ENCODE measurements around the gene FCGR2B. TPM values are rescaled to one million over a fixed set of nuclear protein-coding genes. Genes with fewer than 3 reads are reported as not detected.

Gene FCGR2B
- total and polyA plus RNA-seq, 7 donors = 1.2 to 11.3 (median 3.0) TPM

DNA sequence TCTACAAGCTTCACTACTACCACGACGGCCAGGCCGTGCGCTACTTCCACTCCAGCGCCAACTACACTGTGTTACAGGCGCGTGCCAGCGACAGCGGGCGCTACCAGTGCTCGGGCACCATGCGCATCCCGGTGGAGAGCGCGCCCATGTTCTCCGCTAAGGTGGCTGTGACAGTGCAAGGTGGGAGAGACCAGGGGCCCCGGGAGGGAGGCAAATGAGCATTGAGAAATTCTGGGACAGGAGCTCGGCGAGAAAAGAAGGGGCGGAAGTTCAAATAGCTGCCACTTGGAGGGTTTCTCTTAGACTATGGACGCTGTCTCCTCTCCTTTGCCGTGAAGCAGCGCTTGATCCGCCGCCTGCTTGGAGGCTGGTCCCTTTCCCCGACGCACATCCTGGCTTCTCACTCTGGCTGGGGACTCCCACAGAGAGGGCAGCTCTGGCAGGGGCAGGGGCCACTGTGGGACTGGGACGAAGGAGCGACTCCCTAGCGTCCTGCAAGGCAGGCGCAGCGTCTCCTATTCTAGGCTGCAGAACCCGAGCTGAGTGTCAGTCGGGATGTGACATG is 63.0 kb downstream of the FCGR2B start:
- WGBS, 3 donors = 0 to 1% (median 1%) methylated on average over 31 to 34 of the region's 34 CpGs
- peaks cover 4% of the 10 kb centered on the region for H3K4me1 ChIP-seq
- peak overlapping the region; percentile 68 for H3K27ac ChIP-seq
- intact Hi-C loops (cut with DNase I) = no loop called here
- peak overlapping the region; percentile 72 for H3K4me3 ChIP-seq
- no peaks in the 10 kb centered on the region for H3K36me3 ChIP-seq (ENCODE audit: insufficient read depth in 1 of 2, low read depth in 1 of 2)
- no peaks in the 10 kb centered on the region for H3K9me3 ChIP-seq
- ATAC-seq (peak; percentile 41 to 67 (median 49)), DNase-seq (peak; percentile 39 to 65)
- H3K27me3 ChIP-seq (ENCODE audit: insufficient read depth in 3 of 3, low read length in 2 of 3) = peaks cover 0 to 55% (median 2%) of the 10 kb centered on the region in 3 donors
- TF ChIP-seq, protein P1, sequence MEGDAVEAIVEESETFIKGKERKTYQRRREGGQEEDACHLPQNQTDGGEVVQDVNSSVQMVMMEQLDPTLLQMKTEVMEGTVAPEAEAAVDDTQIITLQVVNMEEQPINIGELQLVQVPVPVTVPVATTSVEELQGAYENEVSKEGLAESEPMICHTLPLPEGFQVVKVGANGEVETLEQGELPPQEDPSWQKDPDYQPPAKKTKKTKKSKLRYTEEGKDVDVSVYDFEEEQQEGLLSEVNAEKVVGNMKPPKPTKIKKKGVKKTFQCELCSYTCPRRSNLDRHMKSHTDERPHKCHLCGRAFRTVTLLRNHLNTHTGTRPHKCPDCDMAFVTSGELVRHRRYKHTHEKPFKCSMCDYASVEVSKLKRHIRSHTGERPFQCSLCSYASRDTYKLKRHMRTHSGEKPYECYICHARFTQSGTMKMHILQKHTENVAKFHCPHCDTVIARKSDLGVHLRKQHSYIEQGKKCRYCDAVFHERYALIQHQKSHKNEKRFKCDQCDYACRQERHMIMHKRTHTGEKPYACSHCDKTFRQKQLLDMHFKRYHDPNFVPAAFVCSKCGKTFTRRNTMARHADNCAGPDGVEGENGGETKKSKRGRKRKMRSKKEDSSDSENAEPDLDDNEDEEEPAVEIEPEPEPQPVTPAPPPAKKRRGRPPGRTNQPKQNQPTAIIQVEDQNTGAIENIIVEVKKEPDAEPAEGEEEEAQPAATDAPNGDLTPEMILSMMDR (IDR thresholded peaks at IDR 0.05) = peak; percentile 26

DNA sequence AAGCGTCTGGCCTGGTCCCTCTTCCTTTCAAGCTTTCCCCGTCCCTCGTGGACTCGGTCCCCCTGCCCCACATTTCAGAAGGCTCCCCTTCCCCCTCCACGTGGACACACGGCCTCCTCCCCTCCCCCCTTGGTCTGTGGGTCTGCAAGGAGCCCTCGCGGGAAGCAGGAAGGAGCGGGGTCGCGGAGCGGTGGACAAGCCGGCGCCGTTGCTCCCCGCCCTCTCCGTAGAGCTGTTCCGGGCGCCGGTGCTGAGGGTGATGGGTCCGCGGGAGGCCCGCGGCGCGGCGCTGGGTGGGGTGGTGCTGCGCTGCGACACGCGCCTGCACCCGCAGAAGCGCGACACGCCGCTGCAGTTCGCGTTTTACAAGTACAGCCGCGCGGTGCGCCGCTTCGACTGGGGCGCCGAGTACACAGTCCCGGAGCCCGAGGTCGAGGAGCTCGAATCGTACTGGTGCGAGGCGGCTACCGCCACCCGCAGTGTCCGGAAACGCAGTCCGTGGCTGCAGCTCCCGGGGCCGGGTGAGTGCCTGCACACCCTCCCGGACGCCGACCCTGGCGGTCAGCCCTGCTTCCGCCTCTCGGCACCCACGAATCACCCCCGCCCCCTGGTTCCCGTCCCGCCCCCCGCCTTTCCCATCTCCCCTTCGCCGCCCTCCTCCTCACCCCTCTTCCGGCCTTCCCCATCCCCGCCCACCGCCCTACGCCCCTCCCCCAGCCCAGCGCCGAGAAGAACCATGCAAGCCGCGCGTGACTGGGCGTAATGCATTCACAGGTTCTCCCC is 63.7 kb downstream of the FCGR2B start:
- peak; percentile 71 to 84 (median 78) for ATAC-seq
- no peaks in the 10 kb centered on the region for H3K36me3 ChIP-seq (ENCODE audit: insufficient read depth in 1 of 2, low read depth in 1 of 2)
- peaks cover 4% of the 10 kb centered on the region for H3K4me1 ChIP-seq
- H3K27ac ChIP-seq = peak overlapping the region; percentile 74
- peaks cover 2 to 59% (median 3%) of the 10 kb centered on the region in 3 donors for H3K27me3 ChIP-seq (ENCODE audit: insufficient read depth in 3 of 3, low read length in 2 of 3)
- H3K9me3 ChIP-seq = no peaks in the 10 kb centered on the region
- TF ChIP-seq, protein P1 (IDR thresholded peaks at IDR 0.05) = no peak
- intact Hi-C loops (cut with DNase I) = no loop called here
- peak overlapping the region; percentile 72 for H3K4me3 ChIP-seq
- WGBS, 3 donors = 1% methylated on average over 59 to 83 of the region's 83 CpGs
- peak; percentile 87 to 90 for DNase-seq

DNA sequence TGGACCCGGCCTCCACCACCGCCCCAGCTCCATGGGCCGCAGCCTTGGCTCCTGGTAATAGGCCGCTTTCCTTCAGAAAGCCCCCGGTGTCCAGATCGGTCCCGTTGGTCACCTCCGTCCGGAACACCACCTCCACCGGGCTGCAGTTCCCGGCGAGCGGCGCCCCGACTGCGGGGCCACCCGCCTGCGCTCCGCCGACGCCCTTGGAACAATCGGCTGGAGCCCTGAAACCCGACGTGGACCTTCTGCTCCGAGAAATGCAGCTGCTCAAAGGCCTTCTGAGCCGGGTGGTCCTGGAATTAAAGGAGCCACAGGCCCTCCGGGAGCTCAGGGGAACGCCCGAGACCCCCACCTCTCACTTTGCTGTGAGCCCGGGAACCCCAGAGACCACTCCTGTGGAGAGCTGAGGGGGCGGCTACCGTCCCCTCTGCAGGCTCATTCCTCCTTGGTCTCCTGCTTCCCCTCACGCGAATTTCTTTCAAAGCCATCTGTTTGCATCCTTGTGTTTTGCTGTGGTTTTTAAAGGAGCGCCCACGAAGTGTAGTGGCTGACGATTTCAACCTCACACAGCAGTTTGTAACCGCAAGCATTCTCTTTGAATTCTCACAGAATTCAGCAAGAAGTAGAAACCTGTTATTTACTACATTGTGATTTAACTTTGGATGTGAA is 64.4 kb downstream of the FCGR2B start:
- WGBS, 3 donors = 4 to 8% (median 7%) methylated on average over 38 of the region's 38 CpGs
- peak overlapping the region; percentile 72 for H3K4me3 ChIP-seq
- intact Hi-C loops (cut with DNase I) = no loop called here
- H3K27ac ChIP-seq = peak overlapping the region; percentile 74
- no peaks in the 10 kb centered on the region for H3K36me3 ChIP-seq (ENCODE audit: insufficient read depth in 1 of 2, low read depth in 1 of 2)
- H3K27me3 ChIP-seq (ENCODE audit: insufficient read depth in 3 of 3, low read length in 2 of 3) = peaks cover 2 to 56% (median 7%) of the 10 kb centered on the region in 3 donors
- TF ChIP-seq, protein P1 (IDR thresholded peaks at IDR 0.05) = no peak
- DNase-seq (no peak), ATAC-seq (no peak)
- H3K4me1 ChIP-seq = peaks cover 4% of the 10 kb centered on the region
- H3K9me3 ChIP-seq = no peaks in the 10 kb centered on the region

Other genes with a start within 250 kb of the FCGR2B start
- 10 to 100 TPM in 1 of 4 donors, 1 to 10 TPM in 3; 6.6 to 11.6 (median 7.3) TPM for gene FCGR2A, start 157.7 kb upstream of the FCGR2B start, total RNA-seq
- gene FCGR2A, start 157.7 kb upstream of the FCGR2B start, polyA plus RNA-seq = 1 to 10 TPM; 1.1 to 2.5 (median 1.2) TPM
- 10 to 100 TPM in 1 of 4 donors, 1 to 10 TPM in 2, under 1 TPM in 1; 0.49 to 37.7 (median 5.7) TPM for gene HSPA6, start 138.6 kb upstream of the FCGR2B start, total RNA-seq
- gene HSPA6, start 138.6 kb upstream of the FCGR2B start, polyA plus RNA-seq = under 1 TPM; 0.32 to 0.98 (median 0.85) TPM
- 10 to 100 TPM in 1 of 4 donors, 1 to 10 TPM in 3; 1.8 to 11.4 (median 8.1) TPM for gene FCGR3A, start 113.3 kb upstream of the FCGR2B start, total RNA-seq
- gene FCGR3A, start 113.3 kb upstream of the FCGR2B start, polyA plus RNA-seq = 1 to 10 TPM; 1.8 to 4.7 (median 2.1) TPM
- 1 to 10 TPM in 3 of 4 donors, under 1 TPM in 1; 0.83 to 3.9 (median 2.5) TPM for gene FCGR3B, start 32.0 kb upstream of the FCGR2B start, total RNA-seq
- under 1 TPM; 0.08 to 0.32 (median 0.11) TPM for gene FCGR3B, start 32.0 kb upstream of the FCGR2B start, polyA plus RNA-seq
- under 1 TPM in 3 of 4 donors, not detected in 1; 0.36 to 0.90 (median 0.49) TPM for gene FCRLA, start 44.1 kb downstream of the FCGR2B start, total RNA-seq
- gene FCRLA, start 44.1 kb downstream of the FCGR2B start, polyA plus RNA-seq = under 1 TPM in 2 of 3 donors, not detected in 1; 0.10 to 0.17 TPM
- under 1 TPM; 0.13 to 0.58 (median 0.29) TPM for gene FCRLB, start 58.4 kb downstream of the FCGR2B start, total RNA-seq
- gene FCRLB, start 58.4 kb downstream of the FCGR2B start, polyA plus RNA-seq = under 1 TPM in 2 of 3 donors, not detected in 1; 0.06 to 0.25 TPM
- gene DUSP12, start 86.6 kb downstream of the FCGR2B start, total RNA-seq = 10 to 100 TPM in 1 of 4 donors, 1 to 10 TPM in 3; 4.4 to 10.9 (median 5.6) TPM
- gene DUSP12, start 86.6 kb downstream of the FCGR2B start, polyA plus RNA-seq = 10 to 100 TPM in 2 of 3 donors, 1 to 10 TPM in 1; 9.9 to 15.3 (median 10.6) TPM
- gene ATF6, start 103.2 kb downstream of the FCGR2B start, total RNA-seq = 10 to 100 TPM; 11.0 to 17.1 (median 13.8) TPM
- gene ATF6, start 103.2 kb downstream of the FCGR2B start, polyA plus RNA-seq = 10 to 100 TPM in 1 of 3 donors, 1 to 10 TPM in 2; 6.4 to 10.6 (median 8.6) TPM